K562 (cell line): ENCODE measurements around the gene LAMB2. TPM values are rescaled to one million over a fixed set of nuclear protein-coding genes. Genes with fewer than 3 reads are reported as not detected.

ENCODE experiments used
- ARHGAP35 ChIP-seq: fragments of 450-650 bp; IDR thresholded peaks from 2 replicates; pipeline ENCODE4 v1.6.1; 2018; ENCODE audit not compliant: partially characterized antibody
- ARNT ChIP-seq, 2 experiments: fragments of 450-650 bp; IDR thresholded peaks; 2 replicates each; pipeline ENCODE4 v1.6.1; 2016; ENCODE audit warnings: mild to moderate bottlenecking in 1 of 2
- BCLAF1 ChIP-seq, 2 experiments: fragments of 450-650 bp in 1 of 2; IDR thresholded peaks; 2 replicates each; pipeline ENCODE4 v1.6.1; 2011 to 2017; ENCODE audit warnings: low read depth in 2 of 2, antibody characterized with exemption in 1 of 2, borderline replicate concordance in 1 of 2, low read length in 1 of 2, mild to moderate bottlenecking in 1 of 2, mixed read lengths in 1 of 2; ENCODE audit not compliant: control insufficient read depth in 1 of 2
- E2F6 ChIP-seq, 2 experiments: IDR thresholded peaks; 2 replicates each; pipeline ENCODE4 v1.6.1; 2011; ENCODE audit warnings: borderline replicate concordance in 1 of 2, control low read depth in 1 of 2, low read depth in 1 of 2, low read length in 1 of 2, mild to moderate bottlenecking in 1 of 2, mixed read lengths in 1 of 2, moderate library complexity in 1 of 2; ENCODE audit not compliant: insufficient read depth in 1 of 2, insufficient read length in 1 of 2, poor library complexity in 1 of 2, severe bottlenecking in 1 of 2; ENCODE audit errors: extremely low read depth in 1 of 2
- EP300 ChIP-seq: IDR thresholded peaks from 2 replicates; pipeline ENCODE4 v1.6.1; 2012; ENCODE audit warnings: low read length, improper control_type of control experiment
- ERF ChIP-seq: fragments of 450-650 bp; formaldehyde crosslinking; IDR thresholded peaks from 2 replicates; pipeline ENCODE4 v1.4.0; 2020; ENCODE audit warnings: mild to moderate bottlenecking, mixed read lengths
- FUS ChIP-seq: fragments of 200-400 bp; formaldehyde crosslinking; optimal IDR thresholded peaks from 2 replicates; pipeline ENCODE3; 2017; ENCODE audit warnings: low read depth, low read length
- GTF2E2 ChIP-seq: fragments of 200-800 bp; sonication (Bioruptor generic); IDR thresholded peaks from 2 replicates; pipeline ENCODE4 v1.6.1; 2016; ENCODE audit warnings: missing genetic modification characterization, missing compliant biosample characterization
- HSF4 ChIP-seq: fragments of 250-450 bp; sonication (Bioruptor Pico); IDR thresholded peaks from 2 replicates; pipeline ENCODE4 v2.1.2; 2022; ENCODE audit warnings: mild to moderate bottlenecking, moderate library complexity, borderline replicate concordance
- KDM2B ChIP-seq: fragments of 250-450 bp; sonication (Bioruptor Pico); IDR thresholded peaks from 2 replicates; pipeline ENCODE4 v1.8.0; 2021; ENCODE audit warnings: mild to moderate bottlenecking, moderate library complexity
- KHSRP ChIP-seq: fragments of 450-650 bp; IDR thresholded peaks from 2 replicates; pipeline ENCODE4 v1.6.1; 2017
- NBN ChIP-seq: fragments of 450-650 bp; IDR thresholded peaks from 2 replicates; pipeline ENCODE4 v1.6.1; 2016; ENCODE audit warnings: low read depth, mild to moderate bottlenecking
- OTX1 ChIP-seq: fragments of 450-650 bp; formaldehyde crosslinking; IDR thresholded peaks from 2 replicates; pipeline ENCODE4 v1.4.0; 2022; ENCODE audit warnings: mild to moderate bottlenecking
- RBBP5 ChIP-seq: fragments of 200-600 bp; sonication (generic); IDR thresholded peaks from 2 replicates; pipeline ENCODE4 v1.6.1; 2012; ENCODE audit warnings: borderline replicate concordance, mild to moderate bottlenecking, low read length, control low read depth, inconsistent platforms; ENCODE audit not compliant: insufficient read depth, poor library complexity, severe bottlenecking
- RNF2 ChIP-seq: sonication (generic); IDR thresholded peaks from 2 replicates; pipeline ENCODE4 v1.6.1; 2016
- TRIM28 ChIP-seq: fragments of 450-650 bp; IDR thresholded peaks from 2 replicates; pipeline ENCODE4 v1.6.1; 2017
- ZBTB8A ChIP-seq: fragments of 450-650 bp; IDR thresholded peaks from 2 replicates; pipeline ENCODE4 v1.6.1; 2018; ENCODE audit warnings: mild to moderate bottlenecking, moderate library complexity; ENCODE audit not compliant: partially characterized antibody
- ZKSCAN3 ChIP-seq: fragments of 250-450 bp; sonication (Bioruptor Pico); IDR thresholded peaks from 2 replicates; pipeline ENCODE4 v1.4.0; 2020
- polyA plus RNA-seq, 8 experiments: library from polyadenylated mRNA; depleted of rRNA in 4 of 8; stranded (reverse) in 5 of 8; unstranded in 3 of 8; fragments of >200 nt; fragmentation: Nextera tagmentation in 2 of 8; fragmentation: Illumina TruSeq in 1 of 8; extraction: Ambion mirVana in 2 of 8; extraction: Trizol in 1 of 8; gene quantifications; 2 replicates each; pipeline versions ENCODE4 v1.2.1 to v1.2.3, GENCODE V29; 2011 to 2014; ENCODE audit warnings: inconsistent platforms in 1 of 8, missing spikeins in 1 of 8
- total RNA-seq, 7 experiments: library from RNA; depleted of rRNA in 6 of 7; stranded (reverse); fragments of >200 nt in 6 of 7; fragmentation: Illumina TruSeq in 2 of 7; extraction: Trizol in 2 of 7; gene quantifications; 2 replicates each; pipeline versions ENCODE4 v1.2.1 to v1.2.3, GENCODE V29; 2011 to 2021; ENCODE audit warnings: low replicate concordance in 1 of 7
- TF ChIP-seq, protein P1 (sequence below): sonication (generic); IDR thresholded peaks from 2 replicates; pipeline ENCODE4 v1.6.1; 2016
- TF ChIP-seq, protein P2 (sequence below): sonication (generic); formaldehyde crosslinking; IDR thresholded peaks from 2 replicates; pipeline ENCODE4 v1.8.1; 2022; ENCODE audit warnings: missing genetic modification reagents
- TF ChIP-seq, protein P3 (sequence below): sonication (generic); formaldehyde crosslinking; IDR thresholded peaks from 2 replicates; pipeline ENCODE4 v1.8.1; 2023; ENCODE audit warnings: mild to moderate bottlenecking, missing genetic modification reagents, moderate library complexity

Gene LAMB2
- total and polyA plus RNA-seq, 9 of the 15 experiments (the other 6 are each of a cell fraction or from before 2014, with no cell fraction given): 1.4 to 26.0 (median 16.2) TPM

DNA sequence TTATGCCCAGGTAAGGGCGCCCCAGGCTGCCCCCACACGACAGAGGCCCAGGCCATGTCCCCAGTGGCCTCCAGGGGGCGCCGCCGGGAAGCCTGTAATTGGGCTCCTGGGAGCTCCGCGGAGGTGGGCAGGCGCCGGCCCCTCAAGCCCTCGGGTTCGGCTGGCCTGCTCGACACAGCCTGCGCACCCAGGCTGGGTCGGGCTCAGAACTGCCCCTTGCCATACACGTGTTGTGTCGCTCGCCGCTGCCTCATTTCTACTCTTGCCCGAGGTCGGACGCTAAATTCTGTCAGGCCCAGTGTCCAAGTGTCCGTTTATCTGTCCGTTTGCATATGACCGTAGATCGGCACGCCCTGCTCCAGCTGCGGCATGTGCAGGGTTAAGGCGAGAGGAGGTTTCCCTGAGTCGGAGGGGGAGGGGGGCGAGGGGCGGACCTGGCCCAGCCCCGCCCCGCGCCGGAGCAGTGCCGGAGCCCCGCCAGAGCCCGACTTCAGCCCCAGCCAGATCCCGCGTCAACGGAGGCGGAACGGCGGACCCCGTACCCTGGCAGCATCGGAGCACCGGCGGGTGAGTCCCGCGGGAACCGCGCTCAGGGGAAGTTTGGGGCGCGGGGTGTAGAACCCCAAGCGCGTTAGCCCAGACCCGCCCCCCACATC is 38.4 kb upstream of the LAMB2 start, which contains the start of gene KLHDC8B (continued):
- TF ChIP-seq E2F6 (IDR thresholded peaks at IDR 0.05; ENCODE audit: borderline replicate concordance in 1 of 2, extremely low read depth in 1 of 2, insufficient read depth in 1 of 2, insufficient read length in 1 of 2, low read depth in 1 of 2, low read length in 1 of 2, poor library complexity in 1 of 2, severe bottlenecking in 1 of 2): peak; percentile 61
- TF ChIP-seq ZBTB8A: no peak
- no peak for TF ChIP-seq ARNT (IDR thresholded peaks at IDR 0.05)
- 0 out of 2 replicates have a peak, but pooled peaks have one; percentile 14 for TF ChIP-seq TRIM28
- TF ChIP-seq KDM2B (CRISPR knock-in tag): no peak
- TF ChIP-seq RBBP5: peak; percentile 54
- TF ChIP-seq BCLAF1 (IDR thresholded peaks at IDR 0.05; ENCODE audit: borderline replicate concordance in 1 of 2, control insufficient read depth in 1 of 2, low read depth in 2 of 2, low read length in 1 of 2): no peak
- no peak for TF ChIP-seq FUS
- TF ChIP-seq GTF2E2 (tag): no peak
- TF ChIP-seq HSF4 (CRISPR knock-in tag): no peak
- TF ChIP-seq, protein P1, sequence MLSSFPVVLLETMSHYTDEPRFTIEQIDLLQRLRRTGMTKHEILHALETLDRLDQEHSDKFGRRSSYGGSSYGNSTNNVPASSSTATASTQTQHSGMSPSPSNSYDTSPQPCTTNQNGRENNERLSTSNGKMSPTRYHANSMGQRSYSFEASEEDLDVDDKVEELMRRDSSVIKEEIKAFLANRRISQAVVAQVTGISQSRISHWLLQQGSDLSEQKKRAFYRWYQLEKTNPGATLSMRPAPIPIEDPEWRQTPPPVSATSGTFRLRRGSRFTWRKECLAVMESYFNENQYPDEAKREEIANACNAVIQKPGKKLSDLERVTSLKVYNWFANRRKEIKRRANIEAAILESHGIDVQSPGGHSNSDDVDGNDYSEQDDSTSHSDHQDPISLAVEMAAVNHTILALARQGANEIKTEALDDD: no peak
- TF ChIP-seq ZKSCAN3 (CRISPR knock-in tag): no peak
- TF ChIP-seq, protein P2, sequence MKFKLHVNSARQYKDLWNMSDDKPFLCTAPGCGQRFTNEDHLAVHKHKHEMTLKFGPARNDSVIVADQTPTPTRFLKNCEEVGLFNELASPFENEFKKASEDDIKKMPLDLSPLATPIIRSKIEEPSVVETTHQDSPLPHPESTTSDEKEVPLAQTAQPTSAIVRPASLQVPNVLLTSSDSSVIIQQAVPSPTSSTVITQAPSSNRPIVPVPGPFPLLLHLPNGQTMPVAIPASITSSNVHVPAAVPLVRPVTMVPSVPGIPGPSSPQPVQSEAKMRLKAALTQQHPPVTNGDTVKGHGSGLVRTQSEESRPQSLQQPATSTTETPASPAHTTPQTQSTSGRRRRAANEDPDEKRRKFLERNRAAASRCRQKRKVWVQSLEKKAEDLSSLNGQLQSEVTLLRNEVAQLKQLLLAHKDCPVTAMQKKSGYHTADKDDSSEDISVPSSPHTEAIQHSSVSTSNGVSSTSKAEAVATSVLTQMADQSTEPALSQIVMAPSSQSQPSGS: no peak
- TF ChIP-seq RNF2: 0 out of 2 replicates have a peak, but pooled peaks have one; percentile 67
- no peak for TF ChIP-seq OTX1 (CRISPR knock-in tag)
- no peak for TF ChIP-seq ERF (CRISPR knock-in tag)
- TF ChIP-seq KHSRP: no peak
- TF ChIP-seq EP300: peak; percentile 55; the same call in 1 of the 2 replicates
- TF ChIP-seq, protein P3, sequence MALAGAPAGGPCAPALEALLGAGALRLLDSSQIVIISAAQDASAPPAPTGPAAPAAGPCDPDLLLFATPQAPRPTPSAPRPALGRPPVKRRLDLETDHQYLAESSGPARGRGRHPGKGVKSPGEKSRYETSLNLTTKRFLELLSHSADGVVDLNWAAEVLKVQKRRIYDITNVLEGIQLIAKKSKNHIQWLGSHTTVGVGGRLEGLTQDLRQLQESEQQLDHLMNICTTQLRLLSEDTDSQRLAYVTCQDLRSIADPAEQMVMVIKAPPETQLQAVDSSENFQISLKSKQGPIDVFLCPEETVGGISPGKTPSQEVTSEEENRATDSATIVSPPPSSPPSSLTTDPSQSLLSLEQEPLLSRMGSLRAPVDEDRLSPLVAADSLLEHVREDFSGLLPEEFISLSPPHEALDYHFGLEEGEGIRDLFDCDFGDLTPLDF (CRISPR knock-in tag): no peak
- no peak for TF ChIP-seq ARHGAP35
- TF ChIP-seq NBN: peak; percentile 87
